Measurements from ENCODE around the gene MIOS. TPM values are rescaled to one million over a fixed set of nuclear protein-coding genes. Genes with fewer than 3 reads are reported as not detected.

MIOS gene
- total RNA-seq, 1 experiment from 2014 or later, result 25.8 TPM

DNA sequence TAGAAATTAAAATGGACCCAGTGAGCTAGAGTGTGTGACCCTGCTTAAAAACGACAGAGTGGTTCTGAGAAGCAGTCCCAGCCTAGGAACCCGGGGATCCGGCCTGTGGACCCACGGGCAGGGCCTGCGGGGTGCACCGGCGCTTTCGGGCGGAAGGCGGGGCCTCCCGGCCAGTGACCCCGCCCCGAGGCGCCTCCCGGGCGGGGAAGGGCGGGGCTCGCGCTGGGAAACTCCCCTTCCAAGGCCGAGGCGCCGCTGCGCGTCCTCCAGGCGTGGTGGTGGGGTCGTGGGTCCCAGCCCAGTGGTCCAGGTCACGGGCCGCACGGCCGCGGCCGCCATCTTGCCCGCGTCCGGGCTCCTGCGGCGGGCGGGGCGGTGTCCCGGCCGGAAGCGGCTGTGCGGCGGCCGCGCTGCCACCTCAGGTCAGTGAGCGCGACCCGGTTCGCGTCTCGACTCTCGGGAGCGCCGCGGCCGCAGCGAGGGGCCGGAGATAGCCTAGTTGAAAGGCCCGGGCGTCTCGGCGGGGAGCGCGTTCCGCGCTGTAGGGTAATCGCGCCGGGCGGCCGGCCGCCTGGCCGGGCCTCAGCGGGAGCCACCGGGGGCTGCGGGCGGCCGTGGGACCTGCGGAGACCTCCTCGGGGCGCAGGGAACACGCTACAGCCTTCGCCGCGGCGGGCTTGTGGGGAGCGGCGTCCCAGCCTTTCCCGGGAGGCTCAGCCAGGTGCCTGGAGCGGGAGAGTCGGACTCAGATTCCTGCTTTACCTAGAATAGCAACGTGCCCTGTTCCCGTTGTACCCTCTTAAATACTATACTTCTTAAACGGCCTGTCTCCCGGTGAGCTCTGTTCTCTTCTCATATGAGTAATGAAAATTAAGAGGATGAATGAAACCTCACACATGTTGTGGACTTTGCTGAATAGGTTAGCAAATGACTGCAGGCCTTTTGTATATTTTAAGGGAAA is at the start of gene MIOS (continued):
- no peak for TF ChIP-seq ZNF274 (IDR thresholded peaks at IDR 0.05; ENCODE audit: low read depth, low read length)
- TF ChIP-seq SRF (IDR thresholded peaks at IDR 0.05; ENCODE audit: low read depth), result no peak; the same call in 1 of the 2 replicates
- no peak for TF ChIP-seq TCF7L2 (IDR thresholded peaks at IDR 0.05; ENCODE audit: borderline replicate concordance, extremely low read depth, insufficient read depth, insufficient read length)
- no peak for TF ChIP-seq ELF1 (IDR thresholded peaks at IDR 0.05; ENCODE audit: borderline replicate concordance, low read depth)
- TF ChIP-seq, protein P1, sequence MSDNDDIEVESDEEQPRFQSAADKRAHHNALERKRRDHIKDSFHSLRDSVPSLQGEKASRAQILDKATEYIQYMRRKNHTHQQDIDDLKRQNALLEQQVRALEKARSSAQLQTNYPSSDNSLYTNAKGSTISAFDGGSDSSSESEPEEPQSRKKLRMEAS (IDR thresholded peaks at IDR 0.05), result peak; percentile 21; the same call in 1 of the 2 replicates
- peak; percentile 93 for TF ChIP-seq YY1 (IDR thresholded peaks at IDR 0.05; ENCODE audit: extremely low read depth, insufficient replicate concordance, low read depth, low read length)

GRCh38 chr7:7517754-7518153 is 48.9 kb upstream of the MIOS start:
- ChIA-PET POLR2A (no interaction called here), RAD21 (ENCODE audit: low non-redundant PET in 1 of 2, low total read pairs in 2 of 2, uncharacterized antibody in 2 of 2, unreplicated experiment in 2 of 2) (no interaction called here), CTCF (interaction anchor here (1.6 kb wide), 1 partner anchor 94 kb away, joined by 3 read pairs; no protein-coding TSS in a partner anchor)
- ATAC-seq, result no peak
- BruUV-seq (replicated peaks), result no TSS peak
- Histone ChIP-seq H2AFZ (ENCODE audit: low read depth, low read length, poor library complexity, severe bottlenecking) (no peak overlapping the region), H3K36me3 (ENCODE audit: control insufficient read depth in 1 of 2, insufficient read depth in 2 of 2, low read length in 2 of 2) (no peaks in the 10 kb centered on the region), H3K4me1 (ENCODE audit: control insufficient read depth in 1 of 2, insufficient read depth in 2 of 2, low read length in 2 of 2) (no peaks in the 10 kb centered on the region), H3K9ac (ENCODE audit: low read length) (no peak overlapping the region), H3K79me2 (ENCODE audit: insufficient read depth, low read length) (no peaks in the 10 kb centered on the region), H3K4me3 (replicated peaks in 1 of 2; ENCODE audit: low read depth in 1 of 2, low read length in 2 of 2) (no peak overlapping the region), H3K27ac (ENCODE audit: low read depth, low read length) (no peak overlapping the region), H3K4me2 (ENCODE audit: low read length) (no peak overlapping the region), H3K9me2 (ENCODE audit: insufficient read depth) (no peaks in the 10 kb centered on the region), H4K20me1 (ENCODE audit: insufficient read depth) (no peaks in the 10 kb centered on the region), H3K9me3 (ENCODE audit: control insufficient read depth in 1 of 2, insufficient read depth in 1 of 2, low read depth in 1 of 2, low read length in 2 of 2) (no peaks in the 10 kb centered on the region), H3K27me3 (ENCODE audit: insufficient read depth, low read length) (no peaks in the 10 kb centered on the region)
- DNase-seq (ENCODE audit: low read depth, low spot score), result no peak
- intact Hi-C loops (cut with micrococcal nuclease), result no loop called here
- no peak for TF ChIP-seq POLR2A (IDR thresholded peaks at IDR 0.05; ENCODE audit: borderline replicate concordance, extremely low read depth, insufficient read depth, insufficient read length)
